ENCODE measurements around the gene NUDT19.
A peak's percentile ranks its signal among the peaks of the same experiment; 100 is the strongest.

NUDT19 gene

GRCh38 chr19:32680986-32681385, 10.6 kb upstream of the NUDT19 start:
- in situ Hi-C loops (cut with MboI; ENCODE audit: low sequenced_read_pairs, unreplicated experiment), result no loop called here
- TF ChIP-seq CTCF (IDR thresholded peaks at IDR 0.05; ENCODE audit: borderline replicate concordance, control extremely low read depth, extremely low read depth, insufficient read depth, missing control alignments), result no peak
- DNase-seq (ENCODE audit: low spot score), result no peak

GRCh38 chr19:32682317-32682716, 9.3 kb upstream of the NUDT19 start:
- in situ Hi-C loops (cut with MboI; ENCODE audit: low sequenced_read_pairs, unreplicated experiment), result no loop called here
- DNase-seq (ENCODE audit: low spot score), result no peak
- TF ChIP-seq CTCF (IDR thresholded peaks at IDR 0.05; ENCODE audit: borderline replicate concordance, control extremely low read depth, extremely low read depth, insufficient read depth, missing control alignments), result no peak

- in situ Hi-C loops (cut with MboI; ENCODE audit: low sequenced_read_pairs, unreplicated experiment), result no loop called here
- DNase-seq (ENCODE audit: low spot score), result no peak
- no peak for TF ChIP-seq CTCF (IDR thresholded peaks at IDR 0.05; ENCODE audit: borderline replicate concordance, control extremely low read depth, extremely low read depth, insufficient read depth, missing control alignments)
These were observed 4.7 kb upstream of the NUDT19 start for GRCh38 chr19:32686847-32687475.

GRCh38 chr19:32687681-32688080, 3.9 kb upstream of the NUDT19 start:
- in situ Hi-C loops (cut with MboI; ENCODE audit: low sequenced_read_pairs, unreplicated experiment), result no loop called here
- no peak for TF ChIP-seq CTCF (IDR thresholded peaks at IDR 0.05; ENCODE audit: borderline replicate concordance, control extremely low read depth, extremely low read depth, insufficient read depth, missing control alignments)
- no peak for DNase-seq (ENCODE audit: low spot score)

- TF ChIP-seq CTCF (IDR thresholded peaks at IDR 0.05; ENCODE audit: borderline replicate concordance, control extremely low read depth, extremely low read depth, insufficient read depth, missing control alignments), result no peak
- in situ Hi-C loops (cut with MboI; ENCODE audit: low sequenced_read_pairs, unreplicated experiment), result no loop called here
- DNase-seq (ENCODE audit: low spot score), result no peak
These were observed 3.3 kb upstream of the NUDT19 start for GRCh38 chr19:32688311-32688710.

GRCh38 chr19:32691952-32692726, 518 bp downstream of the NUDT19 start:
- in situ Hi-C loops (cut with MboI; ENCODE audit: low sequenced_read_pairs, unreplicated experiment), result no loop called here
- DNase-seq (ENCODE audit: low spot score), result peak; percentile 80
- no peak for TF ChIP-seq CTCF (IDR thresholded peaks at IDR 0.05; ENCODE audit: borderline replicate concordance, control extremely low read depth, extremely low read depth, insufficient read depth, missing control alignments)
